Calu3 (cell line): ENCODE data around the gene OTUD6A. TPM values are rescaled to one million over a fixed set of nuclear protein-coding genes. Genes with fewer than 3 reads are reported as not detected.
A peak's percentile ranks its signal among the peaks of the same experiment; 100 is the strongest.

ENCODE experiments used
- BruUV-seq: library from RNA; stranded (reverse); fragments of 400-500 nt; replicated peaks from 2 replicates; lab custom pipeline; 2021; lab: Mats Ljungman, UMichigan
- CTCF ChIA-PET: fragments of 300-600 bp; sonication (Branson Sonifier 250); formaldehyde crosslinking; loops from one replicate; lab custom pipeline; 2022; ENCODE audit warnings: antibody characterized with exemption; lab: Charles Lee
- DNase-seq: peaks from one replicate; pipeline ENCODE4 v3.0.0; 2022
- H3K27ac Mint-ChIP-seq: one replicate; pipeline ENCODE4 v1.8.0; 2022; ENCODE audit warnings: mixed read lengths; ENCODE audit not compliant: unreplicated experiment
- H3K27me3 Mint-ChIP-seq: one replicate; pipeline ENCODE4 v1.8.0; 2022; ENCODE audit warnings: mixed read lengths; ENCODE audit not compliant: unreplicated experiment
- H3K36me3 Mint-ChIP-seq: one replicate; pipeline ENCODE4 v1.8.0; 2022; ENCODE audit warnings: mild to moderate bottlenecking, moderate library complexity, mixed read lengths; ENCODE audit not compliant: insufficient read depth, unreplicated experiment
- H3K4me1 Mint-ChIP-seq: one replicate; pipeline ENCODE4 v1.8.0; 2022; ENCODE audit warnings: mild to moderate bottlenecking, low read depth, mixed read lengths; ENCODE audit not compliant: unreplicated experiment
- H3K4me3 Mint-ChIP-seq: one replicate; pipeline ENCODE4 v1.8.0; 2022; ENCODE audit warnings: mild to moderate bottlenecking, low read depth, moderate library complexity, mixed read lengths; ENCODE audit not compliant: unreplicated experiment
- H3K9me3 Mint-ChIP-seq: one replicate; pipeline ENCODE4 v1.8.0; 2022; ENCODE audit warnings: low read depth, mixed read lengths; ENCODE audit not compliant: unreplicated experiment
- CTCF ChIP-seq: fragments of 200-600 bp; IDR thresholded peaks from one replicate; pipeline ENCODE4 v1.8.0; 2022; ENCODE audit warnings: antibody characterized with exemption; ENCODE audit not compliant: unreplicated experiment
- intact Hi-C: fragments of 100-400 bp; cut with micrococcal nuclease; formaldehyde crosslinking; loops from one replicate; pipeline ENCODE4 v1.10.0; 2022; ENCODE audit not compliant: unreplicated experiment
- total RNA-seq: library from RNA; stranded (reverse); gene quantifications from 2 replicates; pipeline ENCODE4 v1.2.3, GENCODE V29; 2022

Gene OTUD6A
- total RNA-seq, 1 experiment from 2014 or later: not detected

DNA sequence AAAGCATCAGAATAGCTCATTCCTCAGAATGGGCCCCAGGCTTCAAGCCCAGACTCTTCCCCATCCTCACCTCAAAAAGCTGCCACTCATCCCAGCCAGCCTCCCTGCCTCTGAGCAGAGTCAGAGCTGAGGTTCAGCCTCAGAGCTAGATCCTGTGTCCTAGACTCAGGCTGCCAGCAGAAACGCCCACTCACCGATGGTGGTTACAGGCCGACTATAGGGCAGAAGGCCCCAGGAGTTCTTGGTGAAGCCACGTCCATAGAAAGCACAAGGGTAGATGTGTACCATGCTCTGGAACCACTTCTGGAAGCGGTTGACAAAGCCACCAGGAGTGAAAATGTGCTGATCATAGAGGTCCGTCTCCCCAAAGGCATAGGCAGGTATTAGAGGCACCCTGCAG is 20.3 kb upstream of the OTUD6A start:
- H3K36me3 Mint-ChIP-seq: no peaks in the 10 kb centered on the region
- CTCF ChIA-PET: interaction anchor here (0.9 to 1.9 kb wide), 2 partner anchors 9 to 55 kb away, joined by 3 to 6 read pairs; no protein-coding TSS in a partner anchor
- H3K4me3 Mint-ChIP-seq: no peak overlapping the region
- H3K4me1 Mint-ChIP-seq: peaks cover 35% of the 10 kb centered on the region
- intact Hi-C loops: no loop called here
- DNase-seq: no peak
- no TSS peak for BruUV-seq
- H3K9me3 Mint-ChIP-seq: no peaks in the 10 kb centered on the region
- H3K27ac Mint-ChIP-seq: no peak overlapping the region
- TF ChIP-seq CTCF: no peak
- no peaks in the 10 kb centered on the region for H3K27me3 Mint-ChIP-seq

DNA sequence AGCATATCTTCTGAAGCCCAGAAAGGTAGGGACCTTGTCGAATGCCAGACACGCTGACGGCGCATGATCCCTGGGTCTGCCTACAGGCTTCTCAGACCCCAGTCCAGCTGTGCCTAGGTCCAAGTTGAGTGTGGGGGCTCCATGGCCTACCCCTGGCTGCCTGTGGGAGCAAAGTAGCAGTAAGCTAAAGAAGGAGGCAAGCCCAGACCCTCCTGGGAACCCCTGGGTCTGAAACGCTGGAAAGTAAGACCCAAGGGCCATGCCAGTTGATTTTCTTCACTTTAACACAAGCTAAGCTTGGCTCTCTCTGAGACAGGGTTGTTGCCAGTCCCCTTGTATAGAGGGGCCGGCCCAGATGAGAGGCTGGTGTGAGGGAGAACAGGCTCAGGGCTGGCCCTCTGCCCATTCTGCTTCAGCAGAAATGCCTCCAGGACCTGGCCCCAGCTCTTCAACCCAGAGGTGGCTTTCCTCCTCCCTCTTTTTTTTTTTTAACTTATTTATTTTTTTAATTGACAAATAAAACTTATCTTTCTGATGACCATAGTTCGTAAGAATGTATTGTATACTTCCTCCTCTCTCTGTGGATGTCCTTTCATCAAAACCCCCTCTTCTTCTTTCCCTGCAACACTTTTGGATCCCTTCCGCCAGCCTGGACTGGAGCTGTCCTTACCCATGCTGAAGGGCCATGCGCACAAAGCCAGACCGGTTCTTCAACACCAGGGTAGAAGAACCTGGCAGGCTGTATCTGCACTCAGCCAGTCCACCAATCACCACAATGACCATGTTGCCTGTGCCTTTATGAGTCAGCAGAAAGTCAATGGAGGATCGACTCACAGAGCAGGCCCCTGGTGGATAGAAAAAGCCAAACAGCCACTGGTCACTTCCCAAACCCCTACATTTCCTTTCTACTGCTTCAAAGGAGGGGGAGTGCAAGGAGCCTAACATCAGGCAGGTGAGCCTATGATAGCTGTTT is 19.6 kb upstream of the OTUD6A start:
- Mint-ChIP-seq H3K4me1 (peaks cover 37% of the 10 kb centered on the region), H3K4me3 (no peak overlapping the region), H3K27me3 (no peaks in the 10 kb centered on the region), H3K27ac (peak overlapping the region; percentile 35), H3K9me3 (no peaks in the 10 kb centered on the region), H3K36me3 (no peaks in the 10 kb centered on the region)
- intact Hi-C loops: no loop called here
- peak; percentile 41 for DNase-seq
- BruUV-seq: no TSS peak
- TF ChIP-seq CTCF: no peak
- CTCF ChIA-PET: interaction anchor here (0.6 to 1.9 kb wide), 3 partner anchors 9 to 306 kb away, joined by 3 to 6 read pairs (median 4); no protein-coding TSS in a partner anchor

- no peaks in the 10 kb centered on the region for H3K9me3 Mint-ChIP-seq
- CTCF ChIA-PET: no interaction called here
- no peak for DNase-seq
- intact Hi-C loops: no loop called here
- no peaks in the 10 kb centered on the region for H3K27me3 Mint-ChIP-seq
- TF ChIP-seq CTCF: no peak
- H3K36me3 Mint-ChIP-seq: no peaks in the 10 kb centered on the region
- no peak overlapping the region for H3K4me3 Mint-ChIP-seq
- no TSS peak for BruUV-seq
- peaks cover 47% of the 10 kb centered on the region for H3K4me1 Mint-ChIP-seq
- no peak overlapping the region for H3K27ac Mint-ChIP-seq
These were observed 18.6 kb upstream of the OTUD6A start for GRCh38 chrX:70043685-70044084.

DNA sequence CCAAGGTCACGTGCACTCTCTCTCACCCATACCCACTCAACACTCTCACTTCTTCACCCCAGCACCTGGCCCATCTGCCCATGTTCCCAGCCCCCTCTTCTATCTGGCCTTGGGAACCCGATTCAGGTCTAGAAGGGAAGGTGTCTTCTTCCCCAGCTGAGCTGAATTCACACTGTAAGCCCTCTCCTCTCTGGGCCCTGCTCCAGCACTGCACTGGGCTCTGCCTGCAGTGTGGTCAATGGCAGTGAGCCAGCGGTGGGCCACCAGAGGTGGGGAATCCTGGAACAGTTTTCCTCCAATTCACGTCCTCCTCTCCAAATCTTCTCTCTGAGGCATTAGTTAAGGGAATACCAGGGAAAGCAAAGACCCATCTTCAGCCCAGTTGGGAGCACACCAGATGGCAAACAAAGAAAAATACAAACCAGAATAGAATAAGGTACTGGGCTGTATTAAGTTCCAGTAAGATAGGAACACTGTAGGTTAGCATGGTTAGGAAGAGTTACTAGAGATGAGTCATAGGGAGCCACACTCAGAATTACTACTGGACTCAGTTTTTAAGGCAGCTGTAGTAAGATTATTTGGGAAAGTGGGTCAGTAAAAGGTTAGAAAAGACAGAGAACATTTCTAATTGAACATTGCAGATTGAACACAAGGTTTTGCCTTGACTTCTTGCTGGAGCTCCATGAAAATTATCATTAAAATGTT is 17.6 kb upstream of the OTUD6A start:
- Mint-ChIP-seq H3K4me1 (peaks cover 48% of the 10 kb centered on the region), H3K9me3 (no peaks in the 10 kb centered on the region), H3K27ac (peak overlapping the region; percentile 56), H3K36me3 (no peaks in the 10 kb centered on the region), H3K4me3 (no peak overlapping the region), H3K27me3 (no peaks in the 10 kb centered on the region)
- CTCF ChIA-PET: no interaction called here
- BruUV-seq: no TSS peak
- intact Hi-C loops: no loop called here
- TF ChIP-seq CTCF: no peak
- DNase-seq: no peak
